Lung microvascular endothelial cell (primary cell): ENCODE results near the gene ADGRL3. TPM values are rescaled to one million over a fixed set of nuclear protein-coding genes. Genes with fewer than 3 reads are reported as not detected.

ENCODE experiments used
- DNase-seq, 2 donors: peaks; one replicate each; pipeline versions ENCODE4 v3.0.0 to v3.0.0-alpha.2; 2010; ENCODE audit warnings: low read depth in 2 of 2
- total RNA-seq: library from RNA; depleted of rRNA; stranded (reverse); fragments of >200 nt; gene quantifications from 2 replicates; pipeline ENCODE4 v1.2.1, GENCODE V29; 2014

Gene ADGRL3
- total RNA-seq, 1 donor from 2014 or later: 1.6 TPM

GRCh38 chr4:61889117-61889516 is 689.0 kb downstream of the ADGRL3 start:
- no peak for DNase-seq

GRCh38 chr4:61890321-61890720 is 690.2 kb downstream of the ADGRL3 start:
- no peak for DNase-seq

GRCh38 chr4:61891953-61892352 is 691.8 kb downstream of the ADGRL3 start:
- DNase-seq: no peak

- DNase-seq: no peak
Measured at GRCh38 chr4:61896634-61897033, 696.5 kb downstream of the ADGRL3 start.

- no peak for DNase-seq
Measured at GRCh38 chr4:61909031-61909430, 708.9 kb downstream of the ADGRL3 start.

GRCh38 chr4:61911313-61911756 is 711.2 kb downstream of the ADGRL3 start:
- no peak for DNase-seq

GRCh38 chr4:61913619-61914018 is 713.5 kb downstream of the ADGRL3 start:
- DNase-seq: no peak

- DNase-seq: no peak
Measured at GRCh38 chr4:61915501-61915900, 715.4 kb downstream of the ADGRL3 start.

- DNase-seq: no peak
Measured at GRCh38 chr4:61918507-61918906, 718.4 kb downstream of the ADGRL3 start.

GRCh38 chr4:61918987-61919386 is 718.9 kb downstream of the ADGRL3 start:
- DNase-seq: no peak

GRCh38 chr4:61919561-61919960 is 719.4 kb downstream of the ADGRL3 start:
- DNase-seq: no peak

GRCh38 chr4:61921920-61922319 is 721.8 kb downstream of the ADGRL3 start:
- DNase-seq: no peak

- DNase-seq: no peak
Measured at GRCh38 chr4:61922766-61923165, 722.6 kb downstream of the ADGRL3 start.

GRCh38 chr4:61923179-61923578 is 723.1 kb downstream of the ADGRL3 start:
- no peak for DNase-seq

GRCh38 chr4:61924131-61924530 is 724.0 kb downstream of the ADGRL3 start:
- no peak for DNase-seq

- no peak for DNase-seq
Measured at GRCh38 chr4:61933527-61933926, 733.4 kb downstream of the ADGRL3 start.

- DNase-seq: no peak
Measured at GRCh38 chr4:61934198-61934597, 734.1 kb downstream of the ADGRL3 start.

GRCh38 chr4:61938250-61938846 is 738.2 kb downstream of the ADGRL3 start:
- DNase-seq: no peak

- no peak for DNase-seq
Measured at GRCh38 chr4:61950625-61951024, 750.5 kb downstream of the ADGRL3 start.

- no peak for DNase-seq
Measured at GRCh38 chr4:61953386-61953785, 753.3 kb downstream of the ADGRL3 start.

- DNase-seq: no peak
Measured at GRCh38 chr4:61958591-61958990, 758.5 kb downstream of the ADGRL3 start.

- DNase-seq: no peak
Measured at GRCh38 chr4:61959087-61959486, 759.0 kb downstream of the ADGRL3 start.

GRCh38 chr4:61984260-61984909 is 784.3 kb downstream of the ADGRL3 start:
- no peak for DNase-seq
